Endometrial microvascular endothelial cells (primary cell): ENCODE measurements around the gene DGCR8. TPM values are rescaled to one million over a fixed set of nuclear protein-coding genes. Genes with fewer than 3 reads are reported as not detected.

ENCODE experiments used
- in situ Hi-C: cut with HindIII; loops from 2 replicates; pipeline ENCODE4 v1.10.0; 2017; ENCODE audit warnings: low sequenced_read_pairs, low pct_unique_long_range_greater_than_20kb; ENCODE audit errors: inconsistent ontology term
- total RNA-seq: library from RNA; depleted of rRNA; stranded (reverse); fragments of >200 nt; gene quantifications from one replicate; pipeline ENCODE4 v1.2.3, GENCODE V29; 2015; ENCODE audit errors: inconsistent ontology term

DGCR8 gene
- total RNA-seq, 1 donor from 2014 or later, result 28.9 TPM

DNA sequence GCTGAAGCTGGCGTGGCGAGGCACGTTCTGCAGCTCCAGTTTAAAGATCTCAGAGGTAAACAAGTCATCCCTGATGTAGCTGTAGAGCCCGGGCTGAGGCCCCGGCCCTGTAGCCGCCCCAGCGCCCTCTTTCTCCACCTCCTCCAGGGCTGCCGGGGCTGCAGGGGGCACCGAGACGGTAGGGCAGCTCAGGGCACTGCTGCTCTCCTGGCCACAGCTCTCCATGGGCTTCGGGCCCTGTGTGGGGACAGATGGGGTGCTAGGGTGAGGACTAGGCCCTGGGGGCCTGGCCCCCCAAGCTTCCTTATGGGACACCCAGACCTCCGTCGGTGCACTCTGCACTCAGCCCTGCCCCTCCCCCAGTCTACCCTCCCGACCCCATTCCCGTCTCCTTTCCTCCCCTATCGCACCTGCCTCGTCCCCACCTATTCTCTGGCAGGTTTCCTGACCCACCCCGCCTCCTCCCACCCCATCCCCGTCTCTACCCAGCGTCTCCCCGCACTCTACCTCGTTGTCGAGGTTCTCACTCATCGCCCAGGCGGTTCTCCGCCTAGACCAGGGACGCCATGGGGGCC, 36.4 kb downstream of the DGCR8 start:
- in situ Hi-C loops, result loop anchor here (25.0 kb wide), 2 partner anchors 154 to 354 kb away; partner anchors contain the start of gene TBX1

DNA sequence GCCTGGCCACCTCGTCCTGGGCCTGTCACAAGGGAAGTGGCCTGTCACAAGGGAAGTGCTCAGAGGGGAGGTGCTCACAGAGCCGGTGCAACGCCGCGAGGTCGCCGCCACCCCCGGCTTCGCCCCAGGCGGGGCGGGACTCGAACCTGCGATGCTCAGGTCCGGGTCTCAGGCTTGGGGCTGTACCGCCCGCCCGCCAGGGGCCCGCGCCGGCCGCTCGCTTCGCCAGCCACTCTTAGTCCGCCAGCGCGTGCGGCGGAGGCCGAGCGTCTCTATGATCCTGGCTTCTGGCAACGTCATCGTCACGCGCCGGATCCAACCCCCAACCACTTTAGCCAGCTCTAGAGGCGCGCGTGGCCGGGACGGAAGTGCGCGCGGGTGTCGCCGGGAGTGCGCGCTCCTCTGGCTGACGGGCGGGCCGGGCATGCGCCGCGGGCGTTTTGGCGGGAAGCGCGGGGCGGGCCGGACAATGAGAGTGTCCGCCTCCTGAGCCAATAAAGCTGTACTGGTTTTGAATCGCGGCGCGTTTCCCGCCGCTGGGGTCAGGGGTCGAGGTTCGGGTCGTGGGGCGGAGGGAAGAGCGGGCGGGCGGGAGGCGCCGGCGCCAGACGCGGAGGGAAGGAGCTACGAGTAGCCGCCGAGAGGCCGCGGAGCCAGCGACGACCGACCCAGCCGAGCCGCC, 37.1 kb downstream of the DGCR8 start, which contains the start of gene TRMT2A:
TSS of gene TRMT2A (minus strand) at position 276 of the 682 bp plus-strand sequence. CDS start 320 bp downstream, outside the sequence.
- in situ Hi-C loops, result loop anchor here (25.0 kb wide), 2 partner anchors 155 to 355 kb away; partner anchors contain the start of gene TBX1

DNA sequence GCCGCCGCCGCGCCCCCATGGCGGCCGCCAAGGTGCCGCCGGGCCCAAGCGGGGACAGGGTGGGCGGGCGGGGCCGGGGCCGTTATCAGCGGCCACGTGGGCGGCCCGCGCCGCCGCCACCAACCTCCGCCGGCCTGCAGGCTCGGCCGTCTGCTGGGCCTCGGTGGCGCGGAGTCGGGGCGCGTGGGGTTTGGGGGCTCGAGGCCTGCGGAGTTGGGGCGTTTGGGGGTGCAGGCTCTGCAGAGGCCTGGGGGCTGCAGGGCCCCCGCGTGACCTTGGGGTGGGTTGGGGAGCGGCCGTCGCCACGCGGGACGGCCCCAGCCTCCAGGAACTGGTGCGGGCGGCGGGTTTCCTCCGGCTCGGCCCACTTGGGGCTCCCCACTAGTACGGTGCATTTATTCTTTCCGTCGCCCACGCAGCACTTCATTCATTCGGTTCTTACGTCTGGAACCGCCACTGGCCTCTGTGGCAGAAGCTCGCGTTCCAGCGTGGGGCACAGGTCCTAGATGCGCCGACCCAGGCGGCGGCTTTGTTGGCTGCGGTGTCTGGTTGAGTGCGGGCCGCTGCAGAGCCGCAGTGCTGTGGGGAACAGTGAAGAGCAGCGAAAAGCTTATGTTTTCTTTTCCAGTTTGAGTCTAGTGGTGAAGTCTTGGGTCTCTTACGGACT, 37.7 kb downstream of the DGCR8 start:
- in situ Hi-C loops, result loop anchor here (25.0 kb wide), 2 partner anchors 155 to 355 kb away; partner anchors contain the start of gene TBX1

DNA sequence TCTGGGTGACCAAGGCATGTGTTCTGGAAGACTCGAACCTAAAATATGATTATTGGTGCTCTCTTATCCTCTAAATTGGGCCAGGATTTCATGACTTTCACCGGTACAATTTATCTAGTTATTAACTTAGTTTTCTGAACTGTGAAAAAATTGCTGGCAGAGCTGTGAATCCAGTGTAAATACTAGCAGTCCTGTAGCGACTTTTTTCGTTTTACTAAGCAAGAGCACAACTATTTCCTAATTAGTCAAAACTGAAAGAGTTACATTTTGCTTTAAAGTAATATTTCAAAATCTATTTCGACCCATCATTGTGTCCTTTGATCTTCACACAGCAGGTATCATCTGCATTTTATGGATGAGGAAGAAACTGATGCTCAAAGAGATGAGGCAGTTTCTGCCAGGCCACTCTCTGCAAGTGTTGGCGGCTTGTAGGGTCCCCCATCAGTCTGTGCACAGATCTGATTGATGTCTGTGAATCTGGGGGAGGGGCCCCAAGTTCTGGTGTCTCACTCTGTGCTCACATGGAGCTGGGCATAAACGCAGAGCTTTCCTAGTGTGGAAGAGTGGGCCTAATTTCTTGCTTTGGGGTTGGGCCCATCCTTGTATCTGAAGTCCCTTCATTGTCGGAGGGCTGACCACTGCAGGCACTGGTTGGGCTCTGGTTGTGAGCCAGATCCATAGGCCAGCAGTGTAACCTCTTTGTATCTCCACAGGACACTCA, 38.4 kb downstream of the DGCR8 start:
- in situ Hi-C loops, result loop anchor here (25.0 kb wide), 2 partner anchors 156 to 356 kb away; partner anchors contain the start of gene TBX1

DNA sequence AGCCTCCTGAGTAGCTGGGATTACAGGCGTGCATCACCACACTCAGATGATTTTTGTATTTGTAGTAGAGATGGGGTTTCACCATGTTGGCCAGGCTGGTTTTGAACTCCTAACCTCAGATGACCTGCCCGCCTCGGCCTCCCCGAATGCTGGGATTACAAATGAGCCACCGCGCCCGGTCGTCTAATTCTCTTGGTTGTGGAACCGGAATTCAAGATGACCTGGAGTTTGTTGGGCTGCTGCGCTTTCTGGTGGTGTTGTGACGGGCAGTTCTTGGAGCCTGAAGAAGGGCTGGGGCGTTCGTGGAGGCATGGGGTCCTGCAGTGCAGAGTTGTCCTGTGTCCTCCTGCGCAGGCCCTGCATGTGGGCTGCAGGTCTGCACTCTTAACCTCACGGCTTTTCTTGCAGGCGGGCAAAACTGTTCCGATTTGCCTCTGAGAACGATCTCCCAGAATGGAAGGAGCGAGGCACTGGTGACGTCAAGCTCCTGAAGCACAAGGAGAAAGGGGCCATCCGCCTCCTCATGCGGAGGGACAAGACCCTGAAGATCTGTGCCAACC, 41.9 kb downstream of the DGCR8 start:
- in situ Hi-C loops, result loop anchor here (25.0 kb wide), 2 partner anchors 160 to 360 kb away; partner anchors contain the start of gene TBX1

DNA sequence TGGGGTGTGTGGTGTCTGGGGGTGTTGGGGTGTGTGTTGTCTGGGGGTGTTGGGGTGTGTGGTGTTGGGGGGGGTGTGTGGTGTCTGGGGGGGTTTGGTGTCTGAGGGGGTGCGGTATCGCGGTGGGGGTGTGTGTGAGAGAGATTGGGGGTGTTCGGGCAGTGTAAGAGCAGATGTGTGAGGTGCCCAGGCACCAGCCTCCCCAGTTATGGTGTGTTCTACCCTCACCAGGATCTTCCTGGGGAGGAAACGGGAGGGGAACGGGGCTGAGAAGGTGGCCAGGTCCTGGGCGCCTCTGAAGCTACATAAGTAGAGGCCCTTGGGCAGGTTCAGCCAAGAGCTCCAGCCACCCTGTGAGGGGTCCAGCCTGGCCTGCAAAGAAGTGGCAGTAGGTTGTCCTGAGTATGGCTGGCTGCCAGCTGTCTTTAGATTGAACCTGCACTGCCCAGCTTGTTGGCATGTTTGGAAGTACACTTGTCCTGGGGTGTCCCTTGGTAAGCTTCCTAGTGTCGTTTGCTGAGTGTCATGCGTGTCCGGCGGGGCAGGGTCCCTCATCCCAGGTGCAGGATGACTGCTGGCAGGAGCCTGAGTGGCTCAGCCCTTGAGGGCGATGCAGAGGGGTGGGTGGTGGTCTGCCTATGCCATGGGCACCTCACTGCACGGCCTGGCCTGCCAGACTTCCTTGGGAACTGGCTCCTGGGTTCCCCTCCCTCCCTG, 43.5 kb downstream of the DGCR8 start:
- in situ Hi-C loops, result loop anchor here (25.0 kb wide), 2 partner anchors 161 to 361 kb away; partner anchors contain the start of gene TBX1

DNA sequence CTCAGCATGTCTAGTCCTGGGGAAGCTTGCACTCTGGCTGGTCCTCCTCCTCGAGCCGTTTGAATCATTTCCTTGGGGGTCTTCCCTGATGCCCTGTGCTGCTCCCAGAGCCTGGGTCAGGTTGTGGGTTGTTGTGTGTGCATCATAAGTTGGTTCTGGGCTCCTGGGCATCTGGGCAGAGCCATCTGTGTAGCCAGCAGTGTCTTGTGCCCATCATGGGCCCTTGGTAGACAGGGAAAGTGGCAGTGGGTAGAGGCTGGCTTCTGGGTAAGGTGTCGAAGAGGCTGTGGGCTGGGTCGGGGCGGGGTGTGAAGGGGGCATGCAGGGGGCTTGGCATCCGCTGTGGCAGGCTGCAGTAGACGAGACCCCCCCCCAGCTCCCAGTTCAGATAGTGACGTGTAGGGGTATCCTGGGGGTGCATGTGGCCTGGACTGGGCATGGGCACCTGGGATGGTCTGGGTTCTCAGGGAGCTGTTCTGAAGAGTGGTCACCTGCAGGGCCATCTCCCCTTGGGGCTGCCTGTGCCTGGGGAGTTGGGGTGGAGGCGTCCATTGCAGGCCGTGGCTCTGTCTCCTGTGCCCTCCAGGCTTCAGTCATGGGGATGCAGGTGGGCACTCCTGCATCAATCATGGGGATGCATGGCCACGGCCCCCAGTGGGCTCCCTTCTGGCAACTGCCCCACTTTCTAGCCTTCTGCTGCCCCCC, 44.2 kb downstream of the DGCR8 start:
- in situ Hi-C loops, result loop anchor here (25.0 kb wide), 2 partner anchors 162 to 362 kb away; partner anchors contain the start of gene TBX1

DNA sequence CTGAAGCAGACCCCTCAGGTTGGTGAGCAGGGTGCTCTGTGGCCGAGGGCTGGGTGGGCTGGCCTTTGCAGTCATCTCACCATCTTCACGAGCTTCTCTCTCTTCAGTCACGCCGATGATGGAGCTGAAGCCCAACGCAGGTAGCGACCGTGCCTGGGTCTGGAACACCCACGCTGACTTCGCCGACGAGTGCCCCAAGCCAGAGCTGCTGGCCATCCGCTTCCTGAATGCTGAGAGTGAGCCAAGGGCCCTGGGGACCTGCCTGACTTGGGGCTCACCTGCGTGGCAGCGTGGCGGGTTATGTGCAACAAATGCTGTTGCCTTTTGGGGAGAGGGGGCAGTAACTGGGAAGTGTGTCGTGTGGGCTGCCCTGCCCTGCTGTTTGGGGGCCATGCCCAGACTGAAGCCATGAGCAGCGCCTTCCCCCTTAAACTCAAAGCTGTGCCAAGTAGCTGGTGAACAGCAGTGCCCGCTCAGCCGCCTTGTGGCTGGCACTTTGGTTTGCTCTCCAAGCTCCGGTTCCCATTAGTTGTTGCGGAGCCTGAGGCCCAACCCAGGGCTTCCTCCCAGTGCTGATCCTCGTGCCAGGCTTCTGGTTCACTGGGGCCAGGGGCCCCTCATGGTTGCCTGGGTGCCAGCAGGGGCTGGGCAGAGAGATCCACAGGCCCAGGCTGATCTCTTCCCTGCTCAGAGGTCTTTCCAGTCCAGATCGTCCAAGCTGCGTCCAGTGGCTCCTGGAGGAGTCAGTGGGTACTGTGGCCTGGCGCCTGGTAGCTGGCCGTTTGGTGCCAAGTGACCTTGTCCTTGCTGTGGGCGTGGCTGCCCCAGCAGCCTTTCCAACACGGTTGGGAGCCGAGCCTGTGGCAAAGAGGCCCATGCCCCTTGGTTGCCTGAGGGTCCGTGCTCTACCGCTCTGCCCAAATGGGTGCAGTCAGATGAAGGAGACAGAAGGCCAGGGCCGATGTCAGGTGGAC, 45.4 kb downstream of the DGCR8 start:
- in situ Hi-C loops, result loop anchor here (25.0 kb wide), 1 partner anchor 162 kb away; no protein-coding TSS in a partner anchor

DNA sequence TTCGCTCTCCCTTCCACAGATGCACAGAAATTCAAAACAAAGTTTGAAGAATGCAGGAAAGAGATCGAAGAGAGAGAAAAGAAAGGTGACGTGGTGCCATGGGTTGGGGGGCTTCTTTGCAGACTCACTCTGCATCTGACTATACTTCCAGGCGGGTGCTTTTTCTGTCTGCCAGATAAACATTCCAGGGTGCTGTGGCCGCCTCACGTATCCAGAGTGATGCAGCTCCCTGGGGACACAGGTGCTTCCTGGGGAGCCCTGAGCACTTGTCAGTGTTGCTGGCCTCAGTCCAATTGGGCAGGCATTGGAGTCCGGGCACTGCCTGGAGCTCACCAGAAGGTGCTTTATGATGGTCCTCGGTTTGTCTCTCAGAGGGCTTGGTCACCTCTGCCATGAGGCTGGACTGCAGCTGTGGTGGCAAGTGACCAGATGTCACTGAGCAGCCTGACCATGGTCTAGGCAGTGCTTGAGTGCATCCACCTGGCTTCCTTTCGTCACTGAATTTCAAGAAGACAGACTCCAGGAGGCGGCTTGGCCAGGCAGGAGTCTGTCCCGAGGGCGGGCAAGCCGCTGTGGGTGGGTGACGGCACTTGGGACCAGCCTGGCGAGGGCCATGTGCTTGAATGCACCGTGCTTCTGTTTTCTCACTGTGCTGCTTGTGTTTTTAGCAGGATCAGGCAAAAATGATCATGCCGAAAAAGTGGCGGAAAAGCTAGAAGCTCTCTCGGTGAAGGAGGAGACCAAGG, 46.4 kb downstream of the DGCR8 start:
- in situ Hi-C loops, result loop anchor here (25.0 kb wide), 1 partner anchor 161 kb away; no protein-coding TSS in a partner anchor

DNA sequence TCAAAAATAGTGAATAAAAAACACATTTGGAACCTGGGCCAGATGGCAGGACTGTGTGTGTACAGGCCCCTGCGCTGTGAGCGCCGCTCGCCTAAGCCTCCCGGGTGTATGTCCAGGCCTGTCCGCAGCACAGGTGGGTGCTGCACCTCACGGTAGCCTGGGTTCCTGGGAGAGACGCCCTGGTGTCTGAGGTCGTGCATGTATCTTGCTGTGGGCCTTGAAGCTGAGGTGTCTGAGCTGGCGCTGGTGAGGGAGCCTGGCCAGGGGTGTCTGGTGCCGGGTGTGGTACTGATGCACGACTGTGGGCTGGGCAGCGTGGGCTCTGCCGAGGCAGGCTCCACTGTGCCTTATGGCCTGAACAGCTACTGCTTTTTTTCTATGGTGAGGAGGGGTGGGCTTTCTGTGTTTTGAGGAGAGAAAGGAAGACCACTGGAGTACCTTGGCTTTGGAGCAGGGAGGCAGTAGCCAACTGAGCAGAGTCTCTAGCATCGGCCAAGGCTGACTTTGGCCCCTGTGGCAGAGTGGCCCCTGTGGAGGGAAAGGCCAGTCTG, 47.4 kb downstream of the DGCR8 start:
- in situ Hi-C loops, result loop anchor here (25.0 kb wide), 1 partner anchor 160 kb away; no protein-coding TSS in a partner anchor

DNA sequence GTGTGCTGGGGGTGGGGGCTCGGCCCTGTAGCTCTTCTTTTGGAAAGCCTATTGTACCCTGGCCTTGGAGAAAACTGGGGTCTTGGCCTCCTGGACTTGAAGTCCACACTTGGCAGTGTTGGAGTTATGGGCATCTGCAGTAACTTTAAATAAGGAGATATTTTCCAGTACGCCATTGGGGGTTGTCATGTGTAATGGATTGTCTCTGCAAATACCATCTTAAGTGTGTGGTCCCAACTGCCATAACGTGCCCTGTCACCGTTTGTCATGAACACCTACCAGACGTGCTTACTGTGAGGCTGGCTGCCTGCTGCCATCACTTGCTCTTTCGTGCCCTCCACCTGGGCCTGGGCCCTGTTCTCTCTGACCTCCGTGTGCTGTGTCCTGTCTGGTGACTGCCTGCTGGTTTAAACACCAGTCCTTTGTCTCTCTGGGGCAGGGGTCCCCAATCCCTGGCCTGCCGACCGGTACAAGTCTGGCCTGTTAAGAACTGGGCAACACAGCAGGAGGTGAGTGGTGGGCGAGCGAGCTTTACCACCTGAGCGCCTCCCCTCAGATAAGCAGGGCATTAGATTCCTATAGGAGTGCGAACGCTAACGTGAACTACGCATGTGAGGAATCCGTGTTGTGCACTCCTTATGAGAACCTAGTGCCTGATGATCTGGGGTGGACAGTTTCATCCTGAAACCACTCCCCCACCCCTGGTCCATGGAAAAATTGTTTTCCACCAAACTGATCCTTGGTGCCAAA, 48.0 kb downstream of the DGCR8 start:
- in situ Hi-C loops, result loop anchor here (25.0 kb wide), 1 partner anchor 159 kb away; no protein-coding TSS in a partner anchor

DNA sequence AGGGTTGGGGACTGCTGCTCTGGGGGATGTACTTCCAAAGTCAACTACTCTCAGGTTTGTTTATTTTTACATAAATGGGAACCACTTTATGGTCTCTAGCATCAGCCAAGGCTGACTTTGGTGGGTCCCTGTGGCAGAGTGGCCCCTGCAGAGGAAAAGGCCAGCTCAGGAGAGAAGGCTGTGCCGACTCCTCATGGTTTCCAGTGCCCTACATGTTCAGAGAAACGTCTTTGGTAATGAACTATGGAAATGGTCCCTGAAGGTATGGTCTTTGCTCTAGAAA, 48.5 kb downstream of the DGCR8 start:
- in situ Hi-C loops, result loop anchor here (25.0 kb wide), 1 partner anchor 159 kb away; no protein-coding TSS in a partner anchor

DNA sequence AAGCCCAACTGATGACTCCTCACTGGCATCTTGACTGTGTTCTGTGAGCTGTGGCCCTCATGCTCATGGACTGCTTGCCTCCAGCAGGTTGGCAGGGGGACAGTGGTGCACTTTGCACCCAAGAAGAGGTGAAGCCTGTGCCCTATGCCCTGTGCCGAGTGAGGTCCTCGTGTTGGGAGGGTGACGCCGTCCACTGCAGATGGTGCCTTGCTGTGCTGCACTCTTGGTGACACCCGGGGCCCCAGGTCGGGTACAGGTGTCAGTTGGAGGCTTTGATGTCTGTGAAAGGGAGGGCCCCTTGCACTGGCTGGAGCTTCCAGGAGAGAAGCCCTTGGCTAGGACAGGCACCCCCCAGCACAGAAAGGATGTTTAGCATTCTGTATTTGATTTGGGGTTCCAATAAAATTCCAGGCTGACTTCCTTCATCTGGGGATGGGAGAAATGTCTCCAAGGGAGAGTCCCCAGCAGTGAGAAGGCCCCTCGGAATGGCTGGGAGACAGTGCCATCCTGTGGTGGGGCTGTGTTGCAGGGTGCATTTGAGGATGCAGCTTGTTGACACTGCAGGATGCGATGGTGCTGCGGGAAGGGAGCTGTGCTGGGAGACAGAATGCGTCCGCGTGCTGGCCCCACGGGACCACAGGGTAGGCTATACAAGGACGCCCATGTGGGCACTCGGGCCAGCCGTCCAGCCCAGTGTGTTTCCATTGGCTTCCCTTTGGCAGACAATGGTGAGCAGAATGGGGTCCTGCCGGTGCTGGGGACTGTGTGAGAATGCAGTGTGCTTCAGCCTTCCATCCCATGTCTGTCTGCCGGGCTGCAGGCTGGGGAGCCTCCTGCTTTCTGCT, 49.1 kb downstream of the DGCR8 start:
- in situ Hi-C loops, result loop anchor here (25.0 kb wide), 1 partner anchor 158 kb away; no protein-coding TSS in a partner anchor

DNA sequence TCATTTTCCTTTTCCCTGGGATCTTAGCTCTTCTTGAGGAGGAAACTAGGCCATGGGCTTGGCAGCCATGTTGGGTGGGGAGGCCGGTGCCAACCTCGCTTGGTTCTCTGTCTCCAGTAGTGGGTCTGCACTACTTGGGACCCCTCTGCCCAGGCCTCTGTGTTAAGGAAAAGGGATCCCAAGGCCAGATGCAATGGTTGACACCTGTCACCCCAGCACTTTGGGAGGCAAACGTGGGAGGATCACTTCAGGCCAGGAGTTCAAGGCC, 49.6 kb downstream of the DGCR8 start:
- in situ Hi-C loops, result loop anchor here (25.0 kb wide), 1 partner anchor 158 kb away; no protein-coding TSS in a partner anchor
